MM.1S (cell line): ENCODE measurements around the gene PRSS33.

Experiments used
- EZH2 ChIP-seq: fragments of 300-600 bp; sonication (generic); optimal IDR thresholded peaks from 2 replicates; pipeline ENCODE3; 2017; ENCODE audit warnings: low read depth, mild to moderate bottlenecking, antibody characterized with exemption, low read length, mixed read lengths
- EZH2phosphoT487 ChIP-seq: fragments of 300-600 bp; sonication (generic); IDR thresholded peaks from 2 replicates; pipeline ENCODE4 v1.6.1; 2018; ENCODE audit warnings: antibody characterized with exemption, low read length
- TF ChIP-seq, protein P1 (sequence below): fragments of 300-600 bp; sonication (generic); IDR thresholded peaks from 2 replicates; pipeline ENCODE4 v1.5.1; 2016; ENCODE audit warnings: antibody characterized with exemption, low read length, mixed read lengths

- TF ChIP-seq, protein P1, sequence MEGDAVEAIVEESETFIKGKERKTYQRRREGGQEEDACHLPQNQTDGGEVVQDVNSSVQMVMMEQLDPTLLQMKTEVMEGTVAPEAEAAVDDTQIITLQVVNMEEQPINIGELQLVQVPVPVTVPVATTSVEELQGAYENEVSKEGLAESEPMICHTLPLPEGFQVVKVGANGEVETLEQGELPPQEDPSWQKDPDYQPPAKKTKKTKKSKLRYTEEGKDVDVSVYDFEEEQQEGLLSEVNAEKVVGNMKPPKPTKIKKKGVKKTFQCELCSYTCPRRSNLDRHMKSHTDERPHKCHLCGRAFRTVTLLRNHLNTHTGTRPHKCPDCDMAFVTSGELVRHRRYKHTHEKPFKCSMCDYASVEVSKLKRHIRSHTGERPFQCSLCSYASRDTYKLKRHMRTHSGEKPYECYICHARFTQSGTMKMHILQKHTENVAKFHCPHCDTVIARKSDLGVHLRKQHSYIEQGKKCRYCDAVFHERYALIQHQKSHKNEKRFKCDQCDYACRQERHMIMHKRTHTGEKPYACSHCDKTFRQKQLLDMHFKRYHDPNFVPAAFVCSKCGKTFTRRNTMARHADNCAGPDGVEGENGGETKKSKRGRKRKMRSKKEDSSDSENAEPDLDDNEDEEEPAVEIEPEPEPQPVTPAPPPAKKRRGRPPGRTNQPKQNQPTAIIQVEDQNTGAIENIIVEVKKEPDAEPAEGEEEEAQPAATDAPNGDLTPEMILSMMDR: no peak
- TF ChIP-seq EZH2 (no peak), EZH2phosphoT487 (no peak)
Measured at GRCh38 chr16:2782583-2783351, 4.6 kb downstream of the PRSS33 start.
